Hepatocyte (in vitro differentiated cells): ENCODE results near the gene LRRC47. TPM values are rescaled to one million over a fixed set of nuclear protein-coding genes. Genes with fewer than 3 reads are reported as not detected.
"Not testable (repeated sequence)": the region's sequence is repeated elsewhere in the genome, so short reads cannot be mapped to it uniquely, and the experiment has no call there.

Experiments
- DNase-seq: peaks from one replicate; pipeline ENCODE4 v3.0.0-alpha.2; 2016; ENCODE audit warnings: low spot score
- H2AFZ ChIP-seq: fragments of 200-600 bp; sonication (generic); 2 replicates; pipeline ENCODE4 v1.6.0; 2016; ENCODE audit warnings: antibody characterized with exemption, mild to moderate bottlenecking
- H3K27ac ChIP-seq: fragments of 200-600 bp; sonication (generic); 2 replicates; pipeline ENCODE4 v1.5.1; 2016; ENCODE audit warnings: mild to moderate bottlenecking
- H3K27me3 ChIP-seq: fragments of 200-600 bp; sonication (generic); 2 replicates; pipeline ENCODE4 v1.6.1; 2016
- H3K36me3 ChIP-seq: fragments of 200-600 bp; sonication (generic); replicated peaks from 2 replicates; pipeline ENCODE4 v1.5.1; 2016; ENCODE audit warnings: low read depth; ENCODE audit not compliant: insufficient read depth
- H3K4me1 ChIP-seq: fragments of 200-600 bp; sonication (generic); 2 replicates; pipeline ENCODE4 v1.5.1; 2016; ENCODE audit warnings: mild to moderate bottlenecking, moderate library complexity; ENCODE audit not compliant: insufficient read depth
- H3K4me2 ChIP-seq: fragments of 200-600 bp; sonication (generic); 2 replicates; pipeline ENCODE4 v1.6.0; 2016
- H3K4me3 ChIP-seq: fragments of 200-600 bp; sonication (generic); 2 replicates; pipeline ENCODE4 v1.5.1; 2016; ENCODE audit warnings: mild to moderate bottlenecking
- H3K79me2 ChIP-seq: fragments of 200-600 bp; sonication (generic); 2 replicates; pipeline ENCODE4 v1.6.0; 2017; ENCODE audit warnings: mild to moderate bottlenecking
- H3K9me2 ChIP-seq: fragments of 200-600 bp; sonication (generic); replicated peaks from 2 replicates; pipeline ENCODE4 v1.6.0; 2017; ENCODE audit warnings: mild to moderate bottlenecking; ENCODE audit not compliant: insufficient read depth
- H3K9me3 ChIP-seq: fragments of 200-600 bp; sonication (generic); 2 replicates; pipeline ENCODE4 v1.5.1; 2016; ENCODE audit warnings: low read depth, mild to moderate bottlenecking
- H4K20me1 ChIP-seq: fragments of 200-600 bp; sonication (generic); 2 replicates; pipeline ENCODE4 v1.6.0; 2016; ENCODE audit warnings: mild to moderate bottlenecking; ENCODE audit not compliant: insufficient read depth, poor library complexity, severe bottlenecking
- CTCF ChIP-seq: fragments of 200-600 bp; sonication (generic); IDR thresholded peaks from 2 replicates; pipeline ENCODE4 v1.5.1; 2016; ENCODE audit warnings: antibody characterized with exemption, mild to moderate bottlenecking; ENCODE audit not compliant: poor library complexity
- EZH2 ChIP-seq: fragments of 200-600 bp; sonication (generic); IDR thresholded peaks from 2 replicates; pipeline ENCODE4 v1.6.1; 2016; ENCODE audit warnings: antibody characterized with exemption, mild to moderate bottlenecking, borderline replicate concordance
- EZH2phosphoT487 ChIP-seq: fragments of 200-600 bp; sonication (generic); IDR thresholded peaks from one replicate; pipeline ENCODE4 v1.6.1; 2018; ENCODE audit warnings: antibody characterized with exemption, mild to moderate bottlenecking, low read depth, moderate library complexity; ENCODE audit not compliant: unreplicated experiment, severe bottlenecking
- WGBS: methylation state at CpG from one replicate; pipeline ENCODE4 v1.1.6; 2016; ENCODE audit warnings: low lambda C conversion rate; ENCODE audit errors: missing lambda C conversion rate; 5-methylcytosine and 5-hydroxymethylcytosine counted together
- polyA plus RNA-seq: library from polyadenylated mRNA; unstranded; fragments of >200 nt; fragmentation: Nextera tagmentation; extraction: Ambion mirVana; gene quantifications from 2 replicates; pipeline ENCODE4 v1.2.1, GENCODE V29; 2016
- total RNA-seq: library from RNA; depleted of rRNA; stranded (reverse); fragments of >200 nt; gene quantifications from 2 replicates; pipeline ENCODE4 v1.2.3, GENCODE V29; 2014

LRRC47 gene
- total and polyA plus RNA-seq, 2 experiments from 2014 or later = 36.2 to 38.8 TPM

- Histone ChIP-seq H3K27me3 (no peaks in the 10 kb centered on the region), H3K4me3 (no peak overlapping the region), H3K4me1 (no peaks in the 10 kb centered on the region), H3K36me3 (no peaks in the 10 kb centered on the region), H2AFZ (no peak overlapping the region), H3K9me3 (no peaks in the 10 kb centered on the region), H4K20me1 (no peaks in the 10 kb centered on the region), H3K79me2 (no peaks in the 10 kb centered on the region), H3K4me2 (no peak overlapping the region), H3K27ac (no peak overlapping the region), H3K9me2 (no peaks in the 10 kb centered on the region)
- 91% methylated on average over 40 of the region's 42 CpGs for WGBS
- no peak for DNase-seq
- TF ChIP-seq EZH2phosphoT487 (no peak), CTCF (no peak), EZH2 (no peak)
Observed at GRCh38 chr1:3814771-3815561, 18.7 kb upstream of the LRRC47 start.

GRCh38 chr1:3814065-3814464 lies 17.8 kb upstream of the LRRC47 start:
- no peak overlapping the region for H3K4me3 ChIP-seq
- H3K27me3 ChIP-seq = no peaks in the 10 kb centered on the region
- H3K9me2 ChIP-seq = no peaks in the 10 kb centered on the region
- no peak for TF ChIP-seq EZH2
- TF ChIP-seq EZH2phosphoT487 = no peak
- TF ChIP-seq CTCF = no peak
- no peak overlapping the region for H2AFZ ChIP-seq
- no peaks in the 10 kb centered on the region for H3K4me1 ChIP-seq
- no peaks in the 10 kb centered on the region for H3K79me2 ChIP-seq
- WGBS = 100% methylated on average over 2 of the region's 2 CpGs
- H3K4me2 ChIP-seq = no peak overlapping the region
- H3K9me3 ChIP-seq = no peaks in the 10 kb centered on the region
- H3K36me3 ChIP-seq = no peaks in the 10 kb centered on the region
- H3K27ac ChIP-seq = no peak overlapping the region
- H4K20me1 ChIP-seq = no peaks in the 10 kb centered on the region
- no peak for DNase-seq

GRCh38 chr1:3811595-3811911 lies 15.3 kb upstream of the LRRC47 start:
- TF ChIP-seq EZH2phosphoT487 (no peak), CTCF (no peak), EZH2 (no peak)
- H3K9me2 ChIP-seq = no peaks in the 10 kb centered on the region
- no peak overlapping the region for H3K4me2 ChIP-seq
- no peak overlapping the region for H3K27ac ChIP-seq
- H3K9me3 ChIP-seq = no peaks in the 10 kb centered on the region
- DNase-seq = no peak
- H3K36me3 ChIP-seq = no peaks in the 10 kb centered on the region
- H3K79me2 ChIP-seq = no peaks in the 10 kb centered on the region
- H3K4me3 ChIP-seq = no peak overlapping the region
- H2AFZ ChIP-seq = no peak overlapping the region
- H3K4me1 ChIP-seq = no peaks in the 10 kb centered on the region
- H4K20me1 ChIP-seq = no peaks in the 10 kb centered on the region
- H3K27me3 ChIP-seq = no peaks in the 10 kb centered on the region
- WGBS = 75% methylated on average over 2 of the region's 2 CpGs

- H3K36me3 ChIP-seq, H3K4me1 ChIP-seq, H3K27me3 ChIP-seq, H3K4me2 ChIP-seq, H3K4me3 ChIP-seq, H3K9me3 ChIP-seq, DNase-seq, H4K20me1 ChIP-seq, H3K27ac ChIP-seq, H3K79me2 ChIP-seq, H3K9me2 ChIP-seq, H2AFZ ChIP-seq: not testable (repeated sequence)
- 90% methylated on average over 9 of the region's 9 CpGs for WGBS
Observed at GRCh38 chr1:3810149-3810761, 14.0 kb upstream of the LRRC47 start.
